ENCODE measurements around the gene STK11IP.

GRCh38 chr2:219661197-219661954, 63.7 kb downstream of the STK11IP start:
- TF ChIP-seq YY1 (IDR thresholded peaks at IDR 0.05; ENCODE audit: insufficient read depth, insufficient read length) (no peak), ZNF274 (IDR thresholded peaks at IDR 0.05; ENCODE audit: low read depth, low read length) (no peak), SUZ12 (IDR thresholded peaks at IDR 0.05; ENCODE audit: extremely low read depth, insufficient read depth, insufficient read length) (no peak)

Measured in NT2/D1 (cell line).